ENCODE results near the gene FBXW4. TPM values are rescaled to one million over a fixed set of nuclear protein-coding genes. Genes with fewer than 3 reads are reported as not detected.

FBXW4 gene
- total and polyA plus RNA-seq, 2 experiments from 2014 or later = 15.5 to 32.7 TPM

GRCh38 chr10:101686133-101686925 lies 8.6 kb downstream of the FBXW4 start:
- Histone ChIP-seq H3K4me1 (ENCODE audit: insufficient read depth) (peaks cover 26% of the 10 kb centered on the region), H3K27ac (no peak overlapping the region), H3K79me2 (peaks cover 84% of the 10 kb centered on the region), H3K27me3 (no peaks in the 10 kb centered on the region), H2AFZ (no peak overlapping the region), H3K4me3 (no peak overlapping the region), H4K20me1 (ENCODE audit: insufficient read depth, poor library complexity, severe bottlenecking) (peaks cover 48% of the 10 kb centered on the region), H3K9me2 (replicated peaks; ENCODE audit: insufficient read depth) (no peaks in the 10 kb centered on the region), H3K36me3 (replicated peaks; ENCODE audit: insufficient read depth, low read depth) (no peaks in the 10 kb centered on the region), H3K4me2 (no peak overlapping the region), H3K9me3 (ENCODE audit: low read depth) (no peaks in the 10 kb centered on the region)
- no peak for TF ChIP-seq EZH2 (IDR thresholded peaks at IDR 0.05; ENCODE audit: borderline replicate concordance)
- TF ChIP-seq EZH2phosphoT487 (IDR thresholded peaks at IDR 0.05; ENCODE audit: low read depth, severe bottlenecking, unreplicated experiment) = no peak
- TF ChIP-seq CTCF (IDR thresholded peaks at IDR 0.05; ENCODE audit: poor library complexity) = no peak
- WGBS (ENCODE audit: low lambda C conversion rate, missing lambda C conversion rate) = 97% methylated on average over 5 of the region's 5 CpGs
- no peak for DNase-seq (ENCODE audit: low spot score)

- TF ChIP-seq CTCF (IDR thresholded peaks at IDR 0.05; ENCODE audit: poor library complexity) = no peak
- Histone ChIP-seq H3K4me2 (no peak overlapping the region), H3K79me2 (peaks cover 82% of the 10 kb centered on the region), H3K9me2 (replicated peaks; ENCODE audit: insufficient read depth) (no peaks in the 10 kb centered on the region), H3K4me3 (no peak overlapping the region), H3K9me3 (ENCODE audit: low read depth) (no peaks in the 10 kb centered on the region), H4K20me1 (ENCODE audit: insufficient read depth, poor library complexity, severe bottlenecking) (peaks cover 35% of the 10 kb centered on the region), H3K27me3 (no peaks in the 10 kb centered on the region), H3K27ac (no peak overlapping the region), H2AFZ (no peak overlapping the region), H3K4me1 (ENCODE audit: insufficient read depth) (peaks cover 13% of the 10 kb centered on the region), H3K36me3 (replicated peaks; ENCODE audit: insufficient read depth, low read depth) (no peaks in the 10 kb centered on the region)
- no peak for DNase-seq (ENCODE audit: low spot score)
- 86% methylated on average over 1 of the region's 1 CpG for WGBS (ENCODE audit: low lambda C conversion rate, missing lambda C conversion rate)
Observed at GRCh38 chr10:101684782-101685181, 10.2 kb downstream of the FBXW4 start.

- Histone ChIP-seq H3K4me1 (ENCODE audit: insufficient read depth) (peaks cover 7% of the 10 kb centered on the region), H4K20me1 (ENCODE audit: insufficient read depth, poor library complexity, severe bottlenecking) (peaks cover 28% of the 10 kb centered on the region), H3K27me3 (no peaks in the 10 kb centered on the region), H3K4me2 (no peak overlapping the region), H3K27ac (no peak overlapping the region), H3K79me2 (peaks cover 79% of the 10 kb centered on the region), H2AFZ (no peak overlapping the region), H3K36me3 (replicated peaks; ENCODE audit: insufficient read depth, low read depth) (no peaks in the 10 kb centered on the region), H3K9me3 (ENCODE audit: low read depth) (no peaks in the 10 kb centered on the region), H3K4me3 (no peak overlapping the region), H3K9me2 (replicated peaks; ENCODE audit: insufficient read depth) (no peaks in the 10 kb centered on the region)
- DNase-seq (ENCODE audit: low spot score) = no peak
- 78% methylated on average over 3 of the region's 3 CpGs for WGBS (ENCODE audit: low lambda C conversion rate, missing lambda C conversion rate)
- TF ChIP-seq EZH2 (IDR thresholded peaks at IDR 0.05; ENCODE audit: borderline replicate concordance) (no peak), CTCF (IDR thresholded peaks at IDR 0.05; ENCODE audit: poor library complexity) (no peak), EZH2phosphoT487 (IDR thresholded peaks at IDR 0.05; ENCODE audit: low read depth, severe bottlenecking, unreplicated experiment) (no peak)
Observed at GRCh38 chr10:101683276-101683675, 11.7 kb downstream of the FBXW4 start.

Measured in hepatocyte (in vitro differentiated cells).